Upper lobe of right lung (tissue), 1 donor: ENCODE measurements around the gene AIRE. TPM values are rescaled to one million over a fixed set of nuclear protein-coding genes. Genes with fewer than 3 reads are reported as not detected.
A peak's percentile ranks its signal among the peaks of the same experiment; 100 is the strongest.
"Not testable (repeated sequence)": the region's sequence is repeated elsewhere in the genome, so short reads cannot be mapped to it uniquely, and the experiment has no call there.

ENCODE experiments used
- ATAC-seq: fragments of 200-7000 bp; cut with Tn5 transposase; one replicate; pipeline ENCODE4 v1.9.1; 2020; ENCODE audit warnings: mild to moderate bottlenecking, moderate library complexity
- DNase-seq: peaks from one replicate; pipeline ENCODE4 v3.0.0-alpha.2; 2020
- H3K27ac ChIP-seq: fragments of 200-600 bp; one replicate; pipeline ENCODE4 v1.8.0; 2022
- H3K27me3 ChIP-seq: fragments of 200-600 bp; one replicate; pipeline ENCODE4 v1.8.0; 2022; ENCODE audit warnings: mild to moderate bottlenecking
- H3K36me3 ChIP-seq: fragments of 200-600 bp; one replicate; pipeline ENCODE4 v1.8.0; 2022
- H3K4me1 ChIP-seq: fragments of 200-600 bp; one replicate; pipeline ENCODE4 v1.8.0; 2022
- H3K4me3 ChIP-seq: fragments of 200-600 bp; one replicate; pipeline ENCODE4 v1.8.0; 2022; ENCODE audit warnings: mild to moderate bottlenecking
- H3K9me3 ChIP-seq: fragments of 200-600 bp; one replicate; pipeline ENCODE4 v1.8.0; 2022
- intact Hi-C: fragments of 100-400 bp; cut with DNase I; formaldehyde crosslinking; loops from one replicate; pipeline ENCODE4 v1.11.0; 2022
- total RNA-seq: library from RNA; stranded (reverse); fragmentation: NEBNext Ultra II Directional; extraction: Animal tissue kit (Norgen Biotek cat#: 25700); gene quantifications from one replicate; pipeline ENCODE4 v1.2.1, GENCODE V29; 2021
- TF ChIP-seq, protein P1 (sequence below): fragments of 200-600 bp; IDR thresholded peaks from one replicate; pipeline ENCODE4 v1.8.0; 2022; ENCODE audit warnings: antibody characterized with exemption
- donor health status: DM: no; HTN: yes; CAD: no; lungs with severe emphysema.

The AIRE gene
- total RNA-seq, 1 donor from 2014 or later, result not detected

GRCh38 chr21:44337449-44337848 lies 51.8 kb downstream of the AIRE start:
- H3K4me1 ChIP-seq, result peaks cover 16% of the 10 kb centered on the region
- H3K4me3 ChIP-seq, result no peak overlapping the region
- TF ChIP-seq, protein P1, sequence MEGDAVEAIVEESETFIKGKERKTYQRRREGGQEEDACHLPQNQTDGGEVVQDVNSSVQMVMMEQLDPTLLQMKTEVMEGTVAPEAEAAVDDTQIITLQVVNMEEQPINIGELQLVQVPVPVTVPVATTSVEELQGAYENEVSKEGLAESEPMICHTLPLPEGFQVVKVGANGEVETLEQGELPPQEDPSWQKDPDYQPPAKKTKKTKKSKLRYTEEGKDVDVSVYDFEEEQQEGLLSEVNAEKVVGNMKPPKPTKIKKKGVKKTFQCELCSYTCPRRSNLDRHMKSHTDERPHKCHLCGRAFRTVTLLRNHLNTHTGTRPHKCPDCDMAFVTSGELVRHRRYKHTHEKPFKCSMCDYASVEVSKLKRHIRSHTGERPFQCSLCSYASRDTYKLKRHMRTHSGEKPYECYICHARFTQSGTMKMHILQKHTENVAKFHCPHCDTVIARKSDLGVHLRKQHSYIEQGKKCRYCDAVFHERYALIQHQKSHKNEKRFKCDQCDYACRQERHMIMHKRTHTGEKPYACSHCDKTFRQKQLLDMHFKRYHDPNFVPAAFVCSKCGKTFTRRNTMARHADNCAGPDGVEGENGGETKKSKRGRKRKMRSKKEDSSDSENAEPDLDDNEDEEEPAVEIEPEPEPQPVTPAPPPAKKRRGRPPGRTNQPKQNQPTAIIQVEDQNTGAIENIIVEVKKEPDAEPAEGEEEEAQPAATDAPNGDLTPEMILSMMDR, result no peak
- DNase-seq, result no peak
- no peak overlapping the region for H3K27ac ChIP-seq
- H3K36me3 ChIP-seq, result peaks cover 8% of the 10 kb centered on the region
- intact Hi-C loops, result no loop called here
- no peaks in the 10 kb centered on the region for H3K27me3 ChIP-seq
- no peak for ATAC-seq
- no peaks in the 10 kb centered on the region for H3K9me3 ChIP-seq

DNA sequence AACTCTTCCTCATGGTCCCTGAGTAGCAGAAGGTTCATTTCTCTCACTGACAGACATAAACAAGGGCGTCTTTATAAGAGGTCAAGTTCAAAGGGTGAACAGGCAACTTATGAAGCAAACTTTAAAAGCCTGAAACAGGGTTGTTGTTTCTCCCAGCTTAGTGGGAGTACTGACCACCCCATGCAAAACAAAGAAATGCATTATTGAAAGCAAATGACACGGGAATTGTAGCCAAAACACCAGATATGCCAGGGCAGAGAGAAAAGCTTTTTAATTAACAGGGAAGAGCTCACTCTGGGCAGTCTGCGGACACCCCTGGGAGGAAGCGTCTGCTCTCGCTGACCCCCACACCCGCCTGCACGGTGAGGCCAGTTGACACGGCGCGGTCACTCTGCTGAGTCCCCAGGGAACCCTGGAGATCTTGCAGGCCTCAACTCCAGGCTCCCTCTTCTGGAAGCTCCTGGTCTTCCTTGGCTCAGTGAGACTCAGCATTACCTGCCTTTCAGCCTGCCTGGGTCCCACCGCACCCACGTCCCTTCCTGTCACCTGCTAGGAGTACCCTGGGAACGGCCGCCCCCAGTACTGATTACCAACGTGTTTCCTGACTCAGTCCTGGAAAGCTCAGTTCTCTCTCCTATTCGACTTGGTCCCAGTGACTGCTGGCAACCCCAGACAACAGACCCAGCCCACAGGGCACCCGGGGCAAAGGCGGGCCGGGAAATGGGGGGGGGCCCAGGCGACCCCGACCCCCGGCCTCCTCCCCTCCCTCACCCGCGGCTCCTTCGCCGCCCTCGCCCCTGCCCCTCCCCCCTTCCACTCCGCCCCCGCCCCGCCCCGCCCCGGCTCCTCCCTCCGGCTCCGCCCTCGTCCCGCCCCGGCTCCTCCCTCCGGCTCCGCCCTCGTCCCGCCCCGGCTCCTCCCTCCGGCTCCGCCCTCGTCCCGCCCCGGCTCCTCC lies 52.5 kb downstream of the AIRE start:
- ATAC-seq (peak; percentile 21), DNase-seq (peak; percentile 80)
- TF ChIP-seq, protein P1, result peak; percentile 32

DNA sequence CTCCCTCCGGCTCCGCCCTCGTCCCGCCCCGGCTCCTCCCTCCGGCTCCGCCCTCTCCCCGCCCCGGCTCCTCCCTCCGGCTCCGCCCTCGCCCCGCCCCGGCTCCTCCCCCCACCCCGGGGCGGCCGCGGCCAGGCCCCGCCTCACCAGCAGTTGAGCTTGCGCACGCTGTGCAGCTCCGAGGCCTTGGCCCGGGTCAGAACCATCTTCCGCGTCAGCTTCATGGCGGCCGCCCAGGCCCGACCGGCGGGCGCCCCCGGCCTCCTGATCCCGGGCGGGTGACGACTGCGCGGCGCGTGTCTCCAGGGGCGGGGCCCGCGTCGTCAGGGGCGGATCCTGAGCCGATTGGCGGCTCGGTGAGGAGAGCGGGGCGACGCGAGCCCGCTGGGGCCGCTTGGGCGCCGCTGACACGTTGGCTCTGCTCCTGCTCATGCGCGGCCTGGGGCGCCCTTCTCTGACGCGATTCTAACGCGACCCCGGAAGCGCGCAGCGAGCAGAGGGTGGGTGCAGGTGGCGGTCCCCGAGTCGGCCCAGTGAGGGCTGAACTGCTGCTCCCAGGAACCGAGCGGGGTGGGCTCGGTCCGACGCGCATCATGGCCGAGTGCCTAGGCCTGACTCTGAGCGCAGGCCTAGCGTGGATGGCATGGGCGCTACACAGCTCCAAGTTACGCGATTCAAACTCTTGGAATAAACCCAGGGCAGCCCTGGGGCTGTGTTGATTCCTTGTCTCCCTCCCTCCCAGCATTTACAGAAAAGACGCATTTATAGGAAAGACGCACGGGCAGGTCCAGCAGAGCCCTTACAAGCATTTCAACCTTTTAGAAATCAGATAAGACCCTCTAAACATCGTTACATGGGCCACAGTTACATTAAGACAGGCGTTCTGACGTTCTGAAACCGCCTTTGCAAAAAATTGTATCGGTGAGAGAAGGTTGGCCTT lies 53.6 kb downstream of the AIRE start, which contains the start of gene CFAP410:
Gene CFAP410 (minus strand): TSS at position 420 of the 940 bp plus-strand sequence. CDS start 196 bp downstream, at position 224.
- Histone ChIP-seq H3K4me1 (peaks cover 16% of the 10 kb centered on the region), H3K27me3 (no peaks in the 10 kb centered on the region), H3K9me3 (no peaks in the 10 kb centered on the region), H3K4me3 (peak within 1 kb of the TSS; percentile 82), H3K36me3 (peaks cover 8% of the 10 kb centered on the region), H3K27ac (peak within 1 kb of the TSS; percentile 97)
- intact Hi-C loops, result no loop called here
- TF ChIP-seq, protein P1, result no peak
- DNase-seq (peak; percentile 97), ATAC-seq (peak; percentile 94)

More for the DNA sequence above, 52.5 kb downstream of the AIRE start:
- H3K27ac ChIP-seq, result peak overlapping the region; percentile 75
- no peaks in the 10 kb centered on the region for H3K27me3 ChIP-seq
- intact Hi-C loops, result no loop called here
- H3K4me3 ChIP-seq, result peak overlapping the region; percentile 46
- no peaks in the 10 kb centered on the region for H3K9me3 ChIP-seq
- H3K36me3 ChIP-seq, result peaks cover 8% of the 10 kb centered on the region
- H3K4me1 ChIP-seq, result peaks cover 16% of the 10 kb centered on the region

DNA sequence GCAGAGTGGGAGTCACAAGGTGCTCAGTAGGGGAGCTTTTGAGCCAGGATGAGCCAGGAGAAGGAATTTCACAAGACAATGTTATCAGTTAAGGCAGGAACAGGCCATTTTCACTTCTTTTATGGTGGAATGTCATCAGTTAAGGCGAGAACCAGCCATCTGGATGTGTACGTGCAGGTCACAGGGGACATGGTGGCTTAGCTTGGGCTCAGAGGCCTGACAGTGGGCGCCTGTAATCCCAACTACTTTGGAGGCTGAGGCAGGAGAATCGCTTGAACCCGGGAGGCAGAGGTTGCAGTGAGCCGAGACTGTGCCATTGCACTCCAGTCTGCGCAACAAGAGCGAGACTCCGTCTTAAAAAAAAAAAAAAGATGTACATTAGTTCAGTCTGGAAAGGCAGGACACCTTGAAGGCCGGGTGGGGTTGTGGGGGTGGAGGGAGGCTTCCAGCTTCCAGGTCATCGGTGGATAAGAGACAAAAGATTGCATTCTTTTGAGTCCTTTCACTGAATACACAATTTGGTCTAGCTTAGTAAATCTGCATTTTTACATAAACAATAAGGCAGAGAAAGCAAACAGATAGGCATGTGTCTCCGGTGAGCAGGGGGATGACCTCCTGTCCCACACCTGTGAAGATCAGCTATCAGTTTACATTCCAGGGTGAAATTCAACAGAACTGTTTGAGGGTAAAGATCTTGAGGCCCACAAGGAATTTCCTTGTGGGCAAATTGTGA lies 56.2 kb downstream of the AIRE start:
- H3K36me3 ChIP-seq, H3K4me3 ChIP-seq, DNase-seq, H3K9me3 ChIP-seq, H3K27me3 ChIP-seq, H3K27ac ChIP-seq, intact Hi-C loops, ATAC-seq: not testable (repeated sequence)
- peaks cover 16% of the 10 kb centered on the region for H3K4me1 ChIP-seq

DNA sequence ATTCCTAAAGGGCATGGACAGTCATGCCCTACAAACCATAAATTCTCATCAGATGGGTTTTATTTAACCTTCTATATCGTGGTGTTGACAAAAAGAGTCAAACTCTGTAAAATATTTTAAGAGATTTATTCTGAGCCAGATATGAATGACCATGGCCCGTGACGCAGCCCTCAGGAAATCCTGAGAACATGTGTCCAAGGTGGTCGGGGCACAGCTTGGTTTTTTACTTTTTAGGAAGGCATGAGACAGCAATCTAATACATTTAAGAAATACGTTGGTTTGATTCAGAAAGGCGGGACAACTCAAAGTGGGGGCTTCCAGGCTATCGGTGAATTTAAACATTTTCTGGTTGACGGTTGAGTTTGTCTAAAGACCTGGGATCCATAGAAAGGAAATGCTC lies 57.3 kb downstream of the AIRE start:
- intact Hi-C loops, H3K27ac ChIP-seq, H3K4me3 ChIP-seq, ATAC-seq, DNase-seq, H3K36me3 ChIP-seq, H3K9me3 ChIP-seq, H3K27me3 ChIP-seq: not testable (repeated sequence)
- peaks cover 11% of the 10 kb centered on the region for H3K4me1 ChIP-seq
